Measurements from ENCODE around the gene UBR4.

The UBR4 gene

DNA sequence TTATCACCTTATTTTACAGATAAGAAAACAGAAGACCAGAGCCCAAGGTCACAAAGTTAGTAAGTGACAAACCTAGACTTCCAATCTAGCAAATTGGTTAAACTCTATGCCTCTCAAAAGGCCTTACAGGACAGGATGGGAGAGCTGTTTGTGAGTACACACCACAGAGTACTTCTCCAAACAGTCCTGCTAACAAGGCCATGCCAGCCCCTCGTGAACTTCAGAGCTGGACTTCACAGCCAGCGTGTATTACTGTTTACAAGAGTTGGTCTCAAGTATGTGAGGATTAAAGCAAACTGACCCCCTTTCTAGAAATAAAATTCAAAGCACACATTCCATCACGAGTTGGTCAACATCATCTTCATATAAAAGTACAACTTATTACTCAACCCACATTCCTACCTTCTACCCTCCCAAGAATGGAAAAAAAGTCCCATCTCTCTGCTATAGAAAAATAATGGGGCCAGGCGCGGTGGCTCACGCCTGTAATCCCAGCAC lies 19.8 kb upstream of the UBR4 start:
- no peak overlapping the region for H3K4me3 ChIP-seq (replicated peaks in 1 of 2; ENCODE audit: low read depth in 2 of 2, low read length in 2 of 2)
- TF ChIP-seq, protein P1, sequence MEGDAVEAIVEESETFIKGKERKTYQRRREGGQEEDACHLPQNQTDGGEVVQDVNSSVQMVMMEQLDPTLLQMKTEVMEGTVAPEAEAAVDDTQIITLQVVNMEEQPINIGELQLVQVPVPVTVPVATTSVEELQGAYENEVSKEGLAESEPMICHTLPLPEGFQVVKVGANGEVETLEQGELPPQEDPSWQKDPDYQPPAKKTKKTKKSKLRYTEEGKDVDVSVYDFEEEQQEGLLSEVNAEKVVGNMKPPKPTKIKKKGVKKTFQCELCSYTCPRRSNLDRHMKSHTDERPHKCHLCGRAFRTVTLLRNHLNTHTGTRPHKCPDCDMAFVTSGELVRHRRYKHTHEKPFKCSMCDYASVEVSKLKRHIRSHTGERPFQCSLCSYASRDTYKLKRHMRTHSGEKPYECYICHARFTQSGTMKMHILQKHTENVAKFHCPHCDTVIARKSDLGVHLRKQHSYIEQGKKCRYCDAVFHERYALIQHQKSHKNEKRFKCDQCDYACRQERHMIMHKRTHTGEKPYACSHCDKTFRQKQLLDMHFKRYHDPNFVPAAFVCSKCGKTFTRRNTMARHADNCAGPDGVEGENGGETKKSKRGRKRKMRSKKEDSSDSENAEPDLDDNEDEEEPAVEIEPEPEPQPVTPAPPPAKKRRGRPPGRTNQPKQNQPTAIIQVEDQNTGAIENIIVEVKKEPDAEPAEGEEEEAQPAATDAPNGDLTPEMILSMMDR (IDR thresholded peaks at IDR 0.05; ENCODE audit: low read depth, low read length): no peak
- DNase-seq (ENCODE audit: low read depth in 2 of 2): no peak

DNA sequence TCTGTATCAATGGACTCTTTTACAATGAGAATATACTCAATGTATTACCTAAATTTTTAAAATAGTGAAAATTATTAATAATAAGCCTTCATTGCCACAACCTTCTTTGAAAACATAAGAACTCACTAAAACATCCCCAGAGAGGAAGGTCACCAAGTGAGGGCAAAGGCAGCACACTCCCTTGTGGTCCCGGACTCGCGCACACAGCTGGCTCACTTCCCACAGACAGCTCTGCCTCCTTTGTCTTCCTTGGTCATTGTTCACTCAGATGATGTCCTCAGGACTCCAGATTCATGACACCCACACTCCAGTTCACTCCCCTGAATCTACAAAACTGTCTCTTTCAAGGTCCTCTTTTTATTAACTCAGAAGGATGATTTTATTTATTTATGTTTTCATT lies 19.2 kb upstream of the UBR4 start:
- TF ChIP-seq, protein P1 (IDR thresholded peaks at IDR 0.05; ENCODE audit: low read depth, low read length): no peak
- DNase-seq (ENCODE audit: low read depth in 2 of 2): no peak

DNA sequence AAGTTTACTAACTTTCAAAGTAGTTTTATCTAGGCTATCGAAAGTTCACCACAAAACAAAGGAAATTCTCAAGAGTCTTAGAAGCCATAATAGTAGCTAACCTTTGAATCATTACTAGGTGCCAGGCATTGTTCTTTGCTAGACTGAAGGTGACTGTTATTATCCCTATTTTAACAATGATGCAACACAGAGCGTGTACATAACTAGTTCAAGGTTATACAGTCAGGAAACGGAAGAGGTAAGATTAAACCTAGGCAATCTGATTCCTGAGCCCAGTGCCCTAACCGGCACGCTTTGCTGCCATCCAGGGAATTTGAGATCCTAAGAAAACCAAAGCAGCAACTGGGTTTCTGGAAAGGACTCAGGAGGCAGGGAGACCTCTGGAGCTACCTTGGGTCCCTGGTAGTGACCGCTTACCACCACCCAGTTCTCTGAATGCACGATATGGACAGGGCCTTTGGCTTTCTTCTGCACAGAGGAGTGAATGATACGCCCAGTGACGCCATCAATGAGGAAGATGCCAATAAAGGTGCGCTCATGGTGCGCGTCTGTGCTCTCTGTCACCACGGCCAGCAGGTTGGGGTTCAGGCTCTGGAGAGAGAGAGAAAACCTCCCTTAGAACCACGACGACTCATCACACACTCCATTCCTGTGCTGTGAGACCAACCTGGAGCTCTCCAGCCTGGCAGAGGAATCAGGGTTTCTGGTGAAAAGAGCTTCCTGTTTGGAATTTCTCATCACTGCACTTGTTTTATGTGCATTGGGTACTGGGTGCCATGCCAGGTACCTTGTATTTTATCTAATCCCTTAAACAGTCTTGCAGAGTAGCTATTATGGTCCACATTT lies 13.1 kb upstream of the UBR4 start:
- DNase-seq (ENCODE audit: low read depth in 2 of 2): peak in 1 of 2 donors; percentile 22
- TF ChIP-seq, protein P1 (IDR thresholded peaks at IDR 0.05; ENCODE audit: low read depth, low read length): no peak
- no peak overlapping the region for H3K4me3 ChIP-seq (replicated peaks in 1 of 2; ENCODE audit: low read depth in 2 of 2, low read length in 2 of 2)

More for the DNA sequence above, 19.2 kb upstream of the UBR4 start:
- no peak overlapping the region for H3K4me3 ChIP-seq (replicated peaks in 1 of 2; ENCODE audit: low read depth in 2 of 2, low read length in 2 of 2)

DNA sequence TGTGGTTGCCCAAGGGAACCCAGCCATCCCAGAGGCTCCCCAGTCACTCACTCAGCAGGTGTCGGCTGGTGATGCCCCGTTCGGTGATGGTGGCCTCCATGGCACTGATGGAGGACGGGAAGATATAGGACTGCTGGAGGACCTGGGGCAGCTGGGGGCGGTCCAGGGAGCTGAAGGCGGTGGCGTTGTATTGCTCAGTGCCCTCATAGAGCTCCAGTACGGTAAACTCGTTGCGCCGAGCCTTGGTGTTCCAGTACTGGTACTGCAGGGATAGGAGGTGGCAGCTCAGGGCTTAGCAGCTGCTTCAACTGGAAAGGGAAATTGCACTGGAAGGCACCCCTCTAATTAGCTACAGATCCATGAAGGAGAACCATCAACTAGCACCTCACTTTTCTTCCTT lies 12.5 kb upstream of the UBR4 start:
- H3K4me3 ChIP-seq (replicated peaks in 1 of 2; ENCODE audit: low read depth in 2 of 2, low read length in 2 of 2): no peak overlapping the region
- TF ChIP-seq, protein P1 (IDR thresholded peaks at IDR 0.05; ENCODE audit: low read depth, low read length): no peak
- no peak for DNase-seq (ENCODE audit: low read depth in 2 of 2)

DNA sequence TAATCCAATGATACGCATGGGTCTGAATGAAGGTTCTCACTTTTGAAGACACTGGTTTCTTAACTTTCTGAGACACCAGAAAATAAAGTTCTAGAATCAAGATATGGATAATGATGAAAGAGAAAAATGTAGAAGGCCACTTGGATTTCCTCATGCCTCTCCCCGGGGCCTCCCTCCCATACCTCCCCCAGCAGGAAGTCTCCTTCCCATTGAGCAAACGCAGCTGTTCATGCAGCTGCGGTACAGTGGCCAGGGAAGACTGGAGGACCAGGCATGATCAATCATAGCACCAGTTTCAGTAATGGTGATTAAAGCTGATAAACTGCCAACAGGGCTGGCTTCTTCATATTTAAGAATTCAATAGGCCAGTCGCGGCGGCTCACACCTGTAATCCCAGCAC lies 10.9 kb upstream of the UBR4 start:
- peak; percentile 58 to 69 for DNase-seq (ENCODE audit: low read depth in 2 of 2)
- TF ChIP-seq, protein P1 (IDR thresholded peaks at IDR 0.05; ENCODE audit: low read depth, low read length): no peak
- H3K4me3 ChIP-seq (replicated peaks in 1 of 2; ENCODE audit: low read depth in 2 of 2, low read length in 2 of 2): no peak overlapping the region

DNA sequence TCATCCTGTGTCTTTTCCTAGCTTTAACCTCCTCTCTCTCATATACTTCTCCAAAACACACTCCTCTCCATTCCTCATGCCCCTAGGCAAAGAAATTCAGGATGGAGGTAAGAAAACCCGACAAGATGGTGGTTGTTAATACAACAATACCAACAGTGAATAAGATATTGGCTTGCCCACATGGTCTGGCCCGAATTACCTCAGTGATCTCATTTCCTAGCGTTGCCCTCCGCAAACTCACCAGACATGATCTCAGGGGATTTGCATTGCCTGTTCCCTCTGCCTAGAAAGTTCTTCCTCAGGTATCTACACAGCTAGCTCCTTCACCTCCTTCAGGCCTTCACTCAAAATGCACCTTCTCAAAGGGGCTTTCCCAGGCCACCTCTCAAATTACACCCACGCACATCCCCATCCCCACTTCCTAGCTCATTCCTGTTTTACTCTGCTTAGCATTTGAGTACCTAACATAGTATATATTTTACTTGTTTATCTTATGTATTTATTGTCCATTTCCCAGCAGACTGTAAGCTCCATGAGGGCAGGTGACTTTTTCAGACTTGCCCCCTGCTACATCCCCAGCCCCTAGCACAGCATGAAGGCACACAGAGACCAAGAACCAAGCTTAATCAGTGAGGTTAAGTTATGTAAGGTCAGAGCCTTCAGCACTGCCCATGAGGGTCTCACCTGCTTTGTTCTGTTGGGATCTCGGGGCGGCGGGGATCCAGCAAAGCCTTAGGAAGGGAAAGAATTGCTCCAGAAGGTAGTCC lies 10.2 kb upstream of the UBR4 start:
- H3K4me3 ChIP-seq (replicated peaks in 1 of 2; ENCODE audit: low read depth in 2 of 2, low read length in 2 of 2): no peak overlapping the region
- TF ChIP-seq, protein P1 (IDR thresholded peaks at IDR 0.05; ENCODE audit: low read depth, low read length): no peak
- DNase-seq (ENCODE audit: low read depth in 2 of 2): no peak

All from cardiac fibroblast (primary cell).